ENCODE results near the gene GMIP.
"Not testable (repeated sequence)": the region's sequence is repeated elsewhere in the genome, so short reads cannot be mapped to it uniquely, and the experiment has no call there.

Gene GMIP

DNA sequence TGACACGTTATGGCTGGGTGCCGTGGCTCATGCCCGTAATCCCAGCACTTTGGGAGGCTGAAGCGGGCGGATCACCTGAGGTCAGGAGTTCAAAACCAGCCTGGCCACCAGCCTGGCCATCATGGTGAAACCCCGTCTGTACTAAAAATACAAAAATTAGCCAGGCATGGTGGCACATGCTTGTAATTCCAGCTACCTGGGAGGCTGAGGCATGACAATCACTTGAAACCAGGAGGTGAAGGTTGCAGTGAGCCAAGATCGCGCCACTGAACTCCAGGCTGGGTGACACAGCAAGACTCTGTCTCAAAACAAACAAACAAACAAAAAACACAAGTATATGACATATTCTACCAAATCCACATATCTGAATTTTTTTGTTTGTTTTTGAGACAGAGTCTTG, 36.8 kb downstream of the GMIP start:
- not testable (repeated sequence) for DNase-seq

DNA sequence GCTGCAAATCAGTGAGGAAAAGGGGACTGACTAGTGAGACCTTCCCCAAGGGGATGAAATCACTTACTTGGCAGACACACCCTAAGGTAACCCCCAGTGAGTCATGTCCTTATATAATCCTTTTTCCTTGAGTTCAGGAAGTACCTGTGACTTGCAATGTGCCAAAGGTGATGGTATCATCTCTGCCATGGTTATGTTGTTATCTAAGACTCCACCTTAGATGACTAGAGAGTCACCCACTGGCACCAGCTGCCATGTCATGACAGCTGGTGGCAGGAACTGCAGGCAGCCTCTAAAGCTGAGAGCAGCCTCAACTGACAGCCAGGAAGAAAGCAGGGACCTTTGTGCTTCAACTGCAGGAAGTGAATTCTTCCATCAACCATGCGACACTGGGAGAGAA, 37.4 kb downstream of the GMIP start:
- DNase-seq: no peak

DNA sequence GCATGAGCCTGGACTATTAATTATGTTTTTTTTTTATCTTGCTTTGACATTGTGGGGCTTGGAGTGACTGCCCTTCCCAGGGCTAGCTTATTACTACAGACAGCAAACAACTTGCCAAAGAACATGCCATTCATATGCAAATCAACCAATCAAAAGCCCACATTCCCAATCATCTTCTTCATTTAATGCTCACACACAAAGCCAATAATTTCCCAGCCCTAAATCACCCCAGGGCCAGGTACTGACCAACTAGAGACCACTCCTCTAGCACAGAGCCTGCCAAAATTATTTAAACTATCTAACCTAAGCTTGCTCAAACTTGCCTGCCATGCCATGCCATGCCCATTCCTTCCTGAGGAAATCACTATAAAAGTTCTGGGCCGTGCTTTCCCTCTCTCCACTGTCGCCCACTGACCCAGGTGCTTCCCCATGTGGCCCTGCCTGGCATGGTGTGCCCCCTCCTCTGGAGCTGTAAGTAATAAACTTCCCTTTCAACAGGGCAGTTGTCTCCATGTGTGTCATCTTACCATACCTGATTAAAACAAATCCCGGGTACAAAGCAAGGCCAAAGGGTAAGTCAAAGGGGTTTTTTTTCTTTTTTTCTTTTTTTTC, 40.6 kb downstream of the GMIP start:
- DNase-seq: no peak

DNA sequence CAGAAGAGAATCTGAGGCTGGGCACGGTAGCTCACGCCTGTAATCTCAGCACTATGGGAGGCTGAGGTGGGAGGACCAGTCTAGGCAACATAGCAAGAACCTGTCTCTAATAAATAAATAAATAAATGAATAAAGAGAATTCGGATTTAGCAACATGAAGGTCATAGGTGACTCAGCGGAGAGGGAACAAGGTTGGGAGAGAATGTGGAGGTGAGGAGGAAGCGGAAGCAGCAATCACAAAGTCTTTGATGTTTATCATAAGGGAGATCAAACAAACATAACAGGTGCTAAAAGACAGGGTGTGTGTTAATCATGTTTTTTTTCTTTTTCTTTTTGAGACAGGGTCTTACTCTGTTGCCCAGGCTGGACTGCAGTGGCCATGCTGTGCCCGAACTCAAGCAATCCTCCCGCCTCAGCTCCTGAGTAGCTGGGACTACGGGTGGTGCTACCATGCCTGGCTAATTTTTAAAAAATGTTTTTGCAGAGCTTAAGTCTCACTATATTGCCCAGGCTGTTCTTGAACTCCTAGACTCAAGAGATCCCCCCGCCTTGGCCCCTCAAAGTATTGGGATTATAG, 41.2 kb downstream of the GMIP start:
- no peak for DNase-seq

DNA sequence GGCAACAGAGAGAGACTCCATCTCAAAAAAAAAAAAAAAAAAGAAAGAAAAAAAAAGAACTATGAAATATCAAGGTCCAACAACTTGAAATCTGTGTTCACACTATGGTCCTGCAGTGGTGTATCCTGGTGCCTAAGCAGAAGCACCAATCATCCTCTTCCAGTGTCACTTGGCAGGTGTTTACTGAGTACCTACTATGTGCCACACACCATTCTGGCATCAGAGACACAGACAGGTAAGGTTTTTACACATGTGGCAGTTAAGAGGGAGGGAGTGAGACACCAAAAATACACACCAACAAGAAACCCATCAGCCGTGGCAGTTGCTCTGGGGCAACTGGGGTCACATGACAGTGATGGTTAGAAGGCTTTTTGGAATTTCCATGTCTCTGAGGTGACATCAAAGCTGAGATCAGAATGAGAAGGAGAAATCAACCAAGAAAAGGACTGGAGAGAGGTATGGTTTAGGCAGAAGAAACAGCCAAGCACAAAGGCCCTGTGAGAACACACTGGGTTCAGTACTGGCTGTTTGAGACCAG, 42.6 kb downstream of the GMIP start:
- DNase-seq: no peak

DNA sequence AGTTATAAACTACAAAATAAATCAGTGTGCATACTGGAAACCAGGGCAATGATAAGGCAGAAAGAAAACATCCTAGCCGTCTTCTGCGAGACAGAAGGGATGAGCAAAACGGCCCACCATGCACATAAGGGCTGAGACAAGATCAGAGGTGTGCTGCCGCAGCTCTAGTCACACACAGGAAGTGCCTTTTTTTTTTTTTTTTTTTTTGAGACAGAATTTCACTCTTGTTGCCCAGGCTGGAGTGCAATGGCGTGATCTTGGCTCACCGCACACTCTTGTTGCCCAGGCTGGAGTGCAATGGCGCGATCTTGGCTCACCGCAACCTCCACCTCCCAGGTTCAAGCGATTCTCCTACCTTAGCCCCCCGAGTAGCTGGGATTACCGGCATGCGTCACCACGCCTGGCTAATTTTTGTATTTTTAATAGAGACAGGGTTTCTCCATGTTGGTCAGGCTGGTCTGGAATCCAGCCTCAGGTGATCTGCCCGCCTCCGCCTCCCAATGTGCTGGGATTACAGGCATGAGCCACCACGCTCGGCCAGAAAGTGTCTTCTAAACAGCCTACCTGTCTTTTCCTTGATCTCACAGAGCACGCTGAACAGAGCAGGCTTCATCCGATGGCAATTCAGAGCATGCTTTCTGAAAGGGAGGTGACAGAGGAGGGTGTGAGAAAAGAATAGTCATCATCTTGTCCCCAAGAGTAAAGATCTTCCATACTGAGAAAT, 44.6 kb downstream of the GMIP start:
- not testable (repeated sequence) for DNase-seq

DNA sequence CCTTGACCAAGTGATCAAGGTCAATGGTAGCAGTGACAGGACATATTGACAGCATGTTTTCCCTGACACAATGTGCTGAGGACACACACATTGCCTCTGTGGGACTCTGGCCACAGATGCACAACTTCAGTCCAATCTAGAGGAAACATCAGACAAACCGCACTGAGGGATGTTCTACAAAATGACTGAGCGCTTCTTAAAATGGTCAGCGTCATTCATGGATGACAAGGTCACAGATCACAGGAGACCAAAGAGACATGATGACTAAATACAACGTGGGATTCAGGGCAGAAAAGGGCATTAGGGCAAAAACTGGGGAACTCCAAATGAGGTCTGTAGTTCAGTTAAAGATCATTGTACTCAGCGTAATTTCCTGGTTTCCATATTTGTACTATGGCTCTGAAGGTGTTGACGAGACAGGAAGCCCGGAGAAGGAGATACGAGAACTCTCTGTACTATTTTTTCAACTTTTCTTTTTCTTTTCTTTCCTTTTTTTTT, 45.6 kb downstream of the GMIP start:
- DNase-seq: no peak

DNA sequence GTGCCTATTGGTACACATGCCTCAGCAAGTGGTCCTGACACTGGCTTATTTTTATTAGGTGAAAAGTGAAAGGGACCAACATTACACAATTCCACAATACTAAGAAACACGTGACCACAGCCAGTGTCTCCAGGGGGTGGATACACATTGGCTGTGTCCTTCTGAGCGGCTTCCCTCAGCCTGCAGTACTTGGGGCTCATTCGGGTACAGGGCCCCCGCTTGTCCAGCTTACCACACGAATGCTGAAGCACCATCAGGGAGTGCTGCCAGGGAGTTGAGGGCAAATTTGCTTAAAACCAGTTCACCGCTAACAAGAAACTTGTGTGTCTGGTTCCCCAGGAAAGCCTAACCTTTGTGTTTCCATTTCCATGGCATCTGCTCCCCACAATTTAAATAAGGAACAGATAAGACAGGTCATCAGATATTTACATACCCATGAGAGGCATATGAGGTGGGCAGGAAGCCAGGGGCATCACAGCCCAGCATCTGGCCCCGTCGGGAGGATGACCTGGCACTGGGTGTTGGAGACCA, 48.2 kb downstream of the GMIP start:
- DNase-seq: no peak

DNA sequence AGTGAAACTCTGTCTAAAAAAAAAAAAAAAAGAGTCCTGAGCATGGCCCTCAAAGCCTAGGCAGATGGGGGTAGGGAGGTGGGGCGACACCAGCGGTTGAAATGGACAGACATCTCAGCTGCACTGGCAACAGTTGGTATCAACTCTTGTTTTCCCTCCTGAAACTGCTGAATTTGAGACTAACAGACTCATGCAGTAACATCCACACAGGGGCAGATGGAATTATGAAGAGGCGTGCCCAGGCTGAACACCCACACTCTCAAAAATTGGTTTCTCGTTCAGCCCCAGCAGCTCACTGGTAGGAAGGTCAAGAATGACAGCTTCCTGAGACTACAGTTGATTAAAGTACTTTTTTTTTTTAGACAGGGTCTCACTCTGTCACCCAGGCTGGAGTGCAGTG, 49.1 kb downstream of the GMIP start:
- no peak for DNase-seq

DNA sequence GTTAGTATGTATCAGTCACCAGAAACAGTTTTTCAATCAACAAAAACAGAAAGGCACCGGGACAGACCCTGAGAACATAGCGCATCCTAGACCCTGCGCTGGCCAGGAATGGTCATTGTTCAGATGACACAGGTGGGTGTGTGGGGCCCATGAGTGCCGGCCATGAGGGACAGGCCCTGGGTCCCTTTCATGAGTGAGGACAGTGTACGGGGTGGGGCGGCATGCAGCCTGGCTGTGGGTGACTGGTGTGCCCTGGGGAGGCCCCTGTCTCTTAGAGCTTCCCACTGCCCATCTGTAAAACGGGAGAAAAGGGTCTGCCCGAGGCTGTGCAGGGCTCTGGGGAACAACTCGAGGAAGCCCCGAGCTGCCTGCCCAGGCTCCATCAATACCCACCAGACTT, 50.8 kb downstream of the GMIP start:
- no peak for DNase-seq

DNA sequence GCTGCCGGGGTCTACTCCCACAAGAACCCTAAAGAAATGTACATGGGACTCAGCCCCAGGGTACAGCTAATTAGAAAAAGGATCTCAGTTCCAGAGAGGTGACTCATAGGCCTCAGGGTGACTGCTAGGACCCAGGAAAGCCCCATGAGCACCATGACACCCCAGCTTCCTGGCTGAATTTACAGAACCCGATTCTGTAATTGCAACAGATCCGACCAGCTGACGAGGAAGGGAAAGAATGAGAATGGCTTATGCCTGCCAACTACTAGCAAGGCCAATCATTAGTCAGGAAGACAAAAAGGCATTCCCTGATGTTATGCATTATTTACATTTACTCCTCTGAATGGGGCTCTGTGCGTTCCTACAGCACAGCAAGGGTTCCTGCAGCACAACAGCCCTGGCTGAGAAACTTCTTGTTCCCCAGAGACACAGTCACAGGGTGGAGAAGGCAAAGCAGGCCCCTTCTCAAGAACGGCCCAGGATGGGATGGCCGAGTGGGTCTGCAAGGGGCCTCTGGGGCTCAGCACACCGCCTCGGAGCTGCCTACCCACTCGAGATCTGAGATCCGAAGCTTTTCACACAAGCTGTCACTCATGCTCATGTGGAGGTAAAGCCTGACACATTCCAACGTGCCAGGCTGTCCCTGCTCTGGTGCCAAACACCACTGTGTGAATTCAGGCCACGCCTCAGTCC, 52.2 kb downstream of the GMIP start:
- DNase-seq: peak in 1 of 14 donors; percentile 1

DNA sequence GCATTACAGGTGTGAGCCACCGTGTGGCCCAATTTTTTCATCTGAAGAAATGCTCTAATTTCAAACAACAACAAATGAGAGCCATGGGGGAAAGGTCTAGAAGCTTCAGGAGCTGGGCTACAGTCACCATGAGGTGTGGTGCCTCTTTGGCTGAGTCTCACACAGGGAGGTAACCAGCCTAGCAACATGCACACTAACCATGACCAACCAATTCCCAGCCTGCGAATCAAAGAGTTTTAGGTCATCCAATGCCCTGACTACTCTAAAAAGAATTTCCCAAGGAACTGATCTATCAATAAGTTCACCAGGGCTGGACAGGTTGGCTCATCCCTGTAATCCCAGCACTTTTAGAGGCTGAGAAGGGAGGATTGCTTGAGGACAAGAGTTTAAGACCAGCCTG, 54.9 kb downstream of the GMIP start:
- DNase-seq: no peak

DNA sequence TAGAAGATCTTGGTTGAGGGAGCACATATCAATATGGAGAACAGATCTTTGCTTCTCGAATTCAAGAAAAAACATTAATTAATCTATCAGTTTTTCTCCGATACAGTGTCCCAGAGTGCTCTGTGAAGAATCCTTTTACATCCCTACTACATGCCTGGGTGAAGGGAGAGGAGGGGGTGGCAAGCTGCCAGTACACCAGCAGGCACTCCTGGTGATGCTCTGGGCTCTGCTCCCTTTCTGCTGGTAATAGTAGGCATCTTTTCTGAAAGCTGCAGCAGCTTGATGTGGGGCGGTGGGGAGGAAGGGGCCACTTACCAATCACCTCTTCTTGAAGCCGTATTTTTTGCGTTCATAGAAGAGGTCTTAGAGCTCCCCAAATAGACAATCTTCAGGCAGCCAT, 55.7 kb downstream of the GMIP start:
- no peak for DNase-seq

DNA sequence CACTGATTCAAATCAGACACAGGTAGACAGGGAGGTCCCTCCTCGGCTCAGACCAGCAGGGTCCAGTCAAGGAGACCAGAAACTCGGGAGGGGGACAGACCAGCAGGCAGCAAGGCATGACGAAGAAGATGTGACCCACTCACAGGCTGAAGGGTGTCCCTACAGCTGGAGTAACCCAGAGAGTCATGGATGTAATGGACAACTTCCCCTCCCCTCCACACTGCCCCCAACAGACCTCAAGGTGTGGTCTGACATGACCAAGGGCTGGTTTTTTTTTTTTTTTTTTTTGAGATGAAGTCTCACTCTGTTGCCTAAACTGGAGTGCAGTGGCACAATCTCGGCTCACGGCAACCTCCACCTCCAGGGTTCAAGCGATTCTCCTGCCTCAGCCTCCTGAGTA, 59.1 kb downstream of the GMIP start:
- DNase-seq: no peak

DNA sequence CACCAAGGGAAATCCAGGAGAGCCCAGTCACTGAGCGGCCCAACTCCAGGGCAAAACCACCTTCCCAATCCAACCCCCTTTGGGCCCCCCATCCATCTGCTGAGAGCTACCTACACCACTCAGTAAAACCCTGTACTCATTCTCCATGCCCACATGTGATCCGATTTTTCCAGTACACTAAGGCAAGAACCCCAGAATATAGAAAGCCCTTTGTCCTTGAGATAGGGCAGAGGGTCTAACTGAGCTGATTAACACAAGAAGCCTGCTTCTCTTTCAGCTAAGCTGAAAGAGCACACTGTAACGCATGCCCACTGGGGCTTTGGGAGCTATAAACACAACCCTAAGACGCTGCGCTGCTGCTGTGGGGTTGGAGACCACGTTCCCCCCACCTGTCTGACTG, 61.0 kb downstream of the GMIP start:
- no peak for DNase-seq

DNA sequence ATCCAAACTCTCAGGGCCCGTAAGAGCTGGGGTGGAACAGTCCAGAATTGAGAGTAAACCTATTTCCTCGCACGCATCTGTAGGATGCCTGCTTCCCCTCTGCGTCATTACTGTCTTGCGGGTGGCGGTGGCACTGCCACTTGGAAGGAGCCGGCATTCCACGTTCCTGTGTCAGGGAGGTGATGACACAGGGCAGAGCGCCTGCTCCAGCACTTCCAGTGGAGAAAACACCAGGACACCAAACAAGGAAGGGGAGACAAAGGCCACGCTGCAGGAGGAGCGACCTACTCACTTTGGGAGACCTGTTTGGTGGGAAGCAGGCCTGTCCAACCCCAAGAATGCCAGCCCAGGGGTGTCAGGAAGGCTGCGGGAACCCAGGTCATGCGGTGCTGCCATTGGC, 62.1 kb downstream of the GMIP start:
- no peak for DNase-seq

DNA sequence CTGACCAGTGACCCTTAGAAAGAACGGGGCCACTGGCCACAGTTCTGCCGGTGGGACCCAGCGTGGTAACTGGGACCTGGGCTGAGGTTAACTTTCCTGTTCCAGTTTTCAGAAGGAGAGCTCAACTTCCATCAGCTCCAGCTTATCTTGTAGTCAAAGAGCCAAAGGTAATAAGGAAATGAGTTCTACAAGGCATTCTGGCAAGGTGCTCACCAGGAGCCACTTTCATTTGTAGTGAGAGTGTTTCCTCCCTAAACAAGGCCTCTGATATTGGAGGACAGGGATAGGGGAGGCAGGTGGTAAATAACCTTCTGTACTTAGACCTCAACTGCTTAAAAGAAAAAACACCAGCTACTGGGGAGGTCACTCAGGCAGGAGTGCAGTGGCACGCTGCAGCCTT, 63.0 kb downstream of the GMIP start:
- no peak for DNase-seq

DNA sequence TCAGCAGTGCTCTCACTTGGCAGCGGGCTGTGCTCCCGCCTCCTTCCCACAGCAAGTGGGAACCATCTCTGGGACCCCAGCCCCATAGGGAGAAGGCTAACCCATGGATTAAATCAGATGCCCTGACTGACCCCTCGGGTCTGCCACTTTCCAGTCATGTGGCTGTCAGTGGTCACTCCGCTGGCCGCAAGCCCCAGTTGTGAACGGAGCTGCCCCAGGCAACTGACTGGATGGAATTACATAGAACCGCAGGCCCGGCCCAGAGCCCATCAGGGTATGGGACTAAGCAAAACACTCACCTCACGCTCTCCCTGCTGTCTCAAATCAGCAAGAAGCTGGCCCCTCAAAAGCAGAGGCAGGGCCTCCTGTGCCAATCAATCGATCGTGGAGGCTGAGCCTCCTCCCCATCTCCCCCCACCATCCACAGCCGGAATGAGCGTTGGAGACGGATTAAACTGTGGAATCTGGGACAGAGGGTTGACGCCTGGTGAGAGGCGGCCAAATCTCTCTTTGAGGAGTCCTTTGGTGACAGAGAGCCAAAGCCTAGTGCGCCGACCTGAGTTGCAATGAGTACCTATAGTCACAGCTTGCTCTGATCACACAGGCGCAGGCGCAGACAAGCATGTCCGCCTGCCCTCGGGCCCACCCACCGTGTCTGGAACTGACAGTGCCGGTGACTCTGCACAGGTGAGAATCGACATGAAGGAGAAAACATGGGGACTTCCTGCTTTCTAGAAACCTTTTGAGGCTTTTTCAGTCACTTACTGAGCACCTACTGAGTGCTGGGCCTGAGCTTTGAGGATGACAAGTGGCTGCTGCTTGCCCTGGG, 63.7 kb downstream of the GMIP start:
- DNase-seq: no peak

All from C1 segment of cervical spinal cord (tissue), 14 donors.